B cell (primary cell): Measurements from ENCODE around the gene IFT122. TPM values are rescaled to one million over a fixed set of nuclear protein-coding genes. Genes with fewer than 3 reads are reported as not detected.

ENCODE experiments used
- ATAC-seq: fragments of 200-7000 bp; cut with Tn5 transposase; one replicate; pipeline ENCODE4 v1.10.0; 2021; ENCODE audit warnings: low read depth, mild to moderate bottlenecking, moderate number of reproducible peaks, moderate library complexity
- CTCF ChIA-PET: fragments of 350-600 bp; sonication (Branson Sonifier 250); formaldehyde crosslinking; loops from one replicate; lab custom pipeline; 2021; ENCODE audit warnings: antibody characterized with exemption, inconsistent platforms; lab: Charles Lee
- POLR2A ChIA-PET: fragments of 350-600 bp; sonication (Branson Sonifier 250); formaldehyde crosslinking; loops from one replicate; lab custom pipeline; 2021; ENCODE audit warnings: antibody characterized with exemption; lab: Charles Lee
- DNase-seq: peaks from one replicate; pipeline ENCODE4 v3.0.0; 2013
- H2AFZ ChIP-seq: 2 replicates; pipeline ENCODE4 v1.6.1; 2012; ENCODE audit warnings: mild to moderate bottlenecking, low read depth, low read length; ENCODE audit not compliant: insufficient read depth, poor library complexity, severe bottlenecking
- H3K27ac ChIP-seq, 2 donors: 1 replicate in 1 of 2; 2 replicates in 1 of 2; pipeline ENCODE4 v1.5.1; 2012 to 2013; ENCODE audit warnings: low read length in 2 of 2, mild to moderate bottlenecking in 2 of 2, moderate library complexity in 1 of 2
- H3K27me3 ChIP-seq, 4 experiments: fragments of 200-600 bp in 1 of 4; sonication (generic) in 1 of 4; replicated peaks in 1 of 4; 1 replicate in 2 of 4; 2 replicates in 2 of 4; pipeline versions ENCODE4 v1.6.1 to v1.7.0; 2013 to 2016; ENCODE audit warnings: low read length in 3 of 4, mild to moderate bottlenecking in 2 of 4, mixed read lengths in 1 of 4, moderate library complexity in 1 of 4; ENCODE audit not compliant: insufficient read depth in 4 of 4, control insufficient read depth in 3 of 4; ENCODE audit errors: control extremely low read depth in 1 of 4
- H3K36me3 ChIP-seq, 2 experiments: replicated peaks in 1 of 2; 1 replicate in 1 of 2; 2 replicates in 1 of 2; pipeline versions ENCODE4 v1.6.1 to v1.7.1; 2013; ENCODE audit warnings: low read length in 1 of 2; ENCODE audit not compliant: insufficient read depth in 2 of 2, control insufficient read depth in 1 of 2; ENCODE audit errors: control extremely low read depth in 1 of 2, extremely low read depth in 1 of 2
- H3K4me1 ChIP-seq, 2 donors: fragments of 200-600 bp in 1 of 2; sonication (generic) in 1 of 2; 1 replicate in 1 of 2; 2 replicates in 1 of 2; pipeline versions ENCODE4 v1.5.1 to v1.6.1; 2013 to 2017; ENCODE audit warnings: low read length in 2 of 2; ENCODE audit not compliant: control insufficient read depth in 2 of 2, insufficient read depth in 2 of 2
- H3K4me2 ChIP-seq: replicated peaks from 2 replicates; pipeline ENCODE3; 2012; ENCODE audit warnings: mild to moderate bottlenecking, low read depth, low read length; ENCODE audit not compliant: poor library complexity, severe bottlenecking
- H3K4me3 ChIP-seq, 5 experiments: fragments of 200-600 bp in 1 of 5; sonication (generic) in 1 of 5; 1 replicate in 3 of 5; 2 replicates in 2 of 5; pipeline versions ENCODE4 v1.5.1 to v1.7.0; 2011 to 2016; ENCODE audit warnings: low read length in 4 of 5, mild to moderate bottlenecking in 4 of 5, low read depth in 2 of 5, control low read depth in 1 of 5, moderate library complexity in 1 of 5; ENCODE audit not compliant: insufficient read depth in 1 of 5; ENCODE audit errors: control extremely low read depth in 1 of 5, extremely low read depth in 1 of 5
- H3K79me2 ChIP-seq: fragments of 200-600 bp; sonication (generic); one replicate; pipeline ENCODE4 v1.6.0; 2016; ENCODE audit warnings: low read length; ENCODE audit not compliant: control insufficient read depth, insufficient read depth
- H3K9ac ChIP-seq: fragments of 200-600 bp; sonication (generic); 2 replicates; pipeline ENCODE4 v1.6.1; 2017; ENCODE audit warnings: mild to moderate bottlenecking, low read length, moderate library complexity
- H3K9me3 ChIP-seq, 3 donors: one replicate each; pipeline versions ENCODE4 v1.6.1 to v1.7.1; 2013; ENCODE audit warnings: low read length in 2 of 3; ENCODE audit not compliant: control insufficient read depth in 2 of 3, insufficient read depth in 1 of 3; ENCODE audit errors: control extremely low read depth in 1 of 3
- H4K20me1 ChIP-seq: 2 replicates; pipeline ENCODE4 v1.6.0; 2012; ENCODE audit warnings: mild to moderate bottlenecking, low read length; ENCODE audit not compliant: insufficient read depth, control insufficient read depth, poor library complexity, severe bottlenecking
- H3K27ac Mint-ChIP-seq: one replicate; pipeline ENCODE4 v1.8.0; 2021; ENCODE audit warnings: mixed read lengths
- H3K27me3 Mint-ChIP-seq: one replicate; pipeline ENCODE4 v1.8.0; 2021; ENCODE audit warnings: mixed read lengths
- H3K4me1 Mint-ChIP-seq: one replicate; pipeline ENCODE4 v1.8.0; 2021; ENCODE audit warnings: mixed read lengths
- H3K4me3 Mint-ChIP-seq: one replicate; pipeline ENCODE4 v1.8.0; 2021; ENCODE audit warnings: mixed read lengths
- H3K9me3 Mint-ChIP-seq: one replicate; pipeline ENCODE4 v1.8.0; 2022; ENCODE audit warnings: mixed read lengths; ENCODE audit not compliant: insufficient read depth
- CTCF ChIP-seq: fragments of 200-600 bp; IDR thresholded peaks from one replicate; pipeline ENCODE4 v1.8.0; 2022; ENCODE audit warnings: antibody characterized with exemption, mild to moderate bottlenecking
- EZH2 ChIP-seq: IDR thresholded peaks from 2 replicates; pipeline ENCODE4 v1.6.1; 2012; ENCODE audit warnings: borderline replicate concordance, low read depth, mild to moderate bottlenecking, moderate library complexity, low read length; ENCODE audit not compliant: insufficient read depth, poor library complexity, severe bottlenecking
- WGBS: methylation state at CpG from one replicate; pipeline ENCODE4 v1.1.5; 2013; ENCODE audit warnings: missing lambda C conversion rate; ENCODE audit not compliant: insufficient coverage; 5-methylcytosine and 5-hydroxymethylcytosine counted together
- intact Hi-C: fragments of 100-400 bp; cut with micrococcal nuclease; formaldehyde crosslinking; loops from one replicate; pipeline ENCODE4 v1.10.0; 2022
- polyA plus RNA-seq: library from polyadenylated mRNA; depleted of rRNA; stranded (reverse); fragments of >200 nt; gene quantifications from 2 replicates; pipeline ENCODE4 v1.2.3, GENCODE V29; 2012
- total RNA-seq, 2 donors: library from RNA; stranded (reverse); fragments of 120-200 nt in 1 of 2; gene quantifications; 1 replicate in 1 of 2; 2 replicates in 1 of 2; pipeline versions ENCODE4 v1.2.3 to v1.2.4, GENCODE V29; 2013 to 2022

The IFT122 gene
- total and polyA plus RNA-seq, 2 donors (not counting 1 experiment from before 2014, with no cell fraction given): 14.0 to 34.3 TPM

GRCh38 chr3:129421988-129422745 lies 17.9 kb upstream of the IFT122 start:
- no peaks in the 10 kb centered on the region for H3K36me3 ChIP-seq
- Mint-ChIP-seq H3K27ac (no peak overlapping the region), H3K9me3 (peaks cover 11% of the 10 kb centered on the region), H3K27me3 (no peaks in the 10 kb centered on the region), H3K4me1 (peaks cover 26% of the 10 kb centered on the region), H3K4me3 (no peak overlapping the region)
- ChIA-PET CTCF (interaction anchor here (1.7 kb wide), 1 partner anchor 39 kb away, joined by 4 read pairs; no protein-coding TSS in a partner anchor), POLR2A (no interaction called here)
- H3K4me1 ChIP-seq: peaks cover 12 to 18% of the 10 kb centered on the region in 2 donors
- no peak overlapping the region for H2AFZ ChIP-seq
- no peaks in the 10 kb centered on the region for H3K27me3 ChIP-seq
- peaks cover 0 to 21% (median 14%) of the 10 kb centered on the region in 3 donors for H3K9me3 ChIP-seq
- TF ChIP-seq CTCF (no peak), EZH2 (no peak)
- no peak for ATAC-seq
- no peaks in the 10 kb centered on the region for H4K20me1 ChIP-seq
- H3K79me2 ChIP-seq: peaks cover 4% of the 10 kb centered on the region
- 91% methylated on average over 2 of the region's 6 CpGs for WGBS
- no peak for DNase-seq
- intact Hi-C loops: no loop called here
- H3K9ac ChIP-seq: no peak overlapping the region
- no peak overlapping the region for H3K4me3 ChIP-seq
- H3K27ac ChIP-seq: no peak overlapping the region
- H3K4me2 ChIP-seq: no peak overlapping the region

- intact Hi-C loops: no loop called here
- ATAC-seq: no peak
Measured at GRCh38 chr3:129422897-129423296, 17.1 kb upstream of the IFT122 start.

More at GRCh38 chr3:129422897-129423296, 17.1 kb upstream of the IFT122 start:
- TF ChIP-seq EZH2 (no peak), CTCF (no peak)
- Histone ChIP-seq H3K9ac (no peak overlapping the region), H3K4me2 (no peak overlapping the region), H3K27ac (no peak overlapping the region), H3K27me3 (no peaks in the 10 kb centered on the region), H2AFZ (no peak overlapping the region), H3K36me3 (no peaks in the 10 kb centered on the region), H3K4me1 (peaks cover 19 to 26% of the 10 kb centered on the region in 2 donors), H3K4me3 (no peak overlapping the region), H3K79me2 (peaks cover 11% of the 10 kb centered on the region), H3K9me3 (peaks cover 0 to 21% (median 14%) of the 10 kb centered on the region in 3 donors), H4K20me1 (no peaks in the 10 kb centered on the region)
- H3K4me3 Mint-ChIP-seq: no peak overlapping the region
- no CpG with 5 or more reads among the region's 1 CpG for WGBS
- peaks cover 11% of the 10 kb centered on the region for H3K9me3 Mint-ChIP-seq
- ChIA-PET POLR2A (no interaction called here), CTCF (interaction anchor here (1.2 to 1.7 kb wide), 2 partner anchors 16 to 40 kb away, joined by 3 to 4 read pairs; no protein-coding TSS in a partner anchor)
- H3K27me3 Mint-ChIP-seq: no peaks in the 10 kb centered on the region
- H3K4me1 Mint-ChIP-seq: peaks cover 34% of the 10 kb centered on the region
- no peak overlapping the region for H3K27ac Mint-ChIP-seq
- DNase-seq: no peak
